ENCODE results near the gene UBE2V1. TPM values are rescaled to one million over a fixed set of nuclear protein-coding genes. Genes with fewer than 3 reads are reported as not detected.
"Not testable (repeated sequence)": the region's sequence is repeated elsewhere in the genome, so short reads cannot be mapped to it uniquely, and the experiment has no call there.

Gene UBE2V1
- polyA plus RNA-seq, 1 of the 3 experiments (the other 2 are of a cell fraction) = 99.7 TPM

- TF ChIP-seq NRF1 (IDR thresholded peaks at IDR 0.05; ENCODE audit: low read depth, low read length) (peak; percentile 92), NFIC (IDR thresholded peaks at IDR 0.05; ENCODE audit: borderline replicate concordance) (no peak), MAX (IDR thresholded peaks at IDR 0.05; ENCODE audit: low read depth) (peak; percentile 71), TAF1 (IDR thresholded peaks at IDR 0.05; ENCODE audit: borderline replicate concordance, low read depth, low read length) (peak; percentile 78), JUND (IDR thresholded peaks at IDR 0.05) (no peak), SMC3 (IDR thresholded peaks at IDR 0.05; ENCODE audit: low read depth, low read length) (0 out of 2 replicates have a peak, but pooled peaks have one; percentile 7), FOXJ3 (CRISPR knock-in tag; IDR thresholded peaks at IDR 0.05) (no peak), REST (IDR thresholded peaks at IDR 0.05; ENCODE audit: low read depth, low read length) (no peak), CHD2 (IDR thresholded peaks at IDR 0.05; ENCODE audit: low read length, partially characterized antibody) (no peak)
Measured at GRCh38 chr20:50112512-50113419, at the start of gene UBE2V1 (continued).

- H3K79me2 ChIP-seq (ENCODE audit: insufficient read depth); H3K36me3 ChIP-seq (replicated peaks in 1 of 2; ENCODE audit: control insufficient read depth in 1 of 2, insufficient read depth in 2 of 2, low read length in 1 of 2); H3K27ac ChIP-seq (ENCODE audit: low read depth in 2 of 2, low read length in 1 of 2); H4K20me1 ChIP-seq (ENCODE audit: insufficient read depth); H3K4me3 ChIP-seq (ENCODE audit: low read depth in 2 of 2, low read length in 1 of 2); H3K4me2 ChIP-seq; H2AFZ ChIP-seq (ENCODE audit: low read depth); H3K9ac ChIP-seq; DNase-seq; H3K9me2 ChIP-seq; H3K9me3 ChIP-seq; H3K27me3 ChIP-seq (ENCODE audit: insufficient read depth); POLR2A ChIA-PET: not testable (repeated sequence)
- peaks cover 14 to 21% of the 10 kb centered on the region in 2 experiments; a peak in 3 of 4 replicates for H3K4me1 ChIP-seq (ENCODE audit: control insufficient read depth in 1 of 2, insufficient read depth in 2 of 2, low read depth in 1 of 2, low read length in 1 of 2)
- CTCF ChIA-PET = interaction anchor here (1.2 to 14.6 kb wide), 4 partner anchors 17 to 183 kb away, joined by 3 to 113 read pairs (median 7); no protein-coding TSS in a partner anchor
- 90% methylated on average over 7 of the region's 7 CpGs for WGBS (ENCODE audit: low lambda C conversion rate)
- H3F3A ChIP-seq (replicated peaks; ENCODE audit: insufficient read depth) = peaks cover 12% of the 10 kb centered on the region
Measured at GRCh38 chr20:50161494-50161893, 48.5 kb upstream of the UBE2V1 start.

All from SK-N-SH (cell line).